SJCRH30 (cell line): Measurements from ENCODE around the gene INSR. TPM values are rescaled to one million over a fixed set of nuclear protein-coding genes. Genes with fewer than 3 reads are reported as not detected.

ENCODE experiments used
- DNase-seq, 2 experiments: peaks; one replicate each; pipeline ENCODE4 v3.0.0-alpha.2; 2015 to 2020
- H3K27ac ChIP-seq: fragments of 250-450 bp; sonication (Bioruptor Pico); 2 replicates; pipeline ENCODE4 v1.5.1; 2020; ENCODE audit warnings: mild to moderate bottlenecking, moderate library complexity
- H3K27me3 ChIP-seq: fragments of 250-450 bp; sonication (Bioruptor Pico); 2 replicates; pipeline ENCODE4 v1.5.1; 2020; ENCODE audit warnings: mild to moderate bottlenecking, moderate library complexity
- H3K36me3 ChIP-seq: fragments of 250-450 bp; sonication (Bioruptor Pico); 2 replicates; pipeline ENCODE4 v1.5.1; 2020; ENCODE audit warnings: mild to moderate bottlenecking, moderate library complexity
- H3K4me1 ChIP-seq: fragments of 250-450 bp; sonication (Bioruptor Pico); 2 replicates; pipeline ENCODE4 v1.5.1; 2020; ENCODE audit warnings: mild to moderate bottlenecking, moderate library complexity
- H3K4me3 ChIP-seq: fragments of 250-450 bp; sonication (Bioruptor Pico); 2 replicates; pipeline ENCODE4 v1.5.1; 2020; ENCODE audit warnings: mild to moderate bottlenecking, moderate library complexity
- H3K9me3 ChIP-seq: fragments of 250-450 bp; sonication (Bioruptor Pico); replicated peaks from 2 replicates; pipeline ENCODE4 v1.5.1; 2020; ENCODE audit warnings: mild to moderate bottlenecking, moderate library complexity
- total RNA-seq: library from RNA; depleted of rRNA; stranded (reverse); fragments of >200 nt; shearing (Covaris generic); gene quantifications from 2 replicates; pipeline ENCODE4 v1.2.3, GENCODE V29; 2014; rRNA removed

INSR gene
- 12.9 and 14.3 TPM in 2 replicates for total RNA-seq

GRCh38 chr19:7293762-7294557 is at the start of gene INSR:
INSR (minus strand) TSS chr19:7294414; CDS start chr19:7293891, 523 bp downstream.
- peak; percentile 86 to 89 for DNase-seq
- Histone ChIP-seq H3K27me3 (no peaks in the 10 kb centered on the region), H3K27ac (peak within 1 kb of the TSS; percentile 59), H3K4me1 (0 out of 2 replicates have a peak, but pooled peaks cover 3% of the 10 kb centered on the region), H3K9me3 (no peaks in the 10 kb centered on the region), H3K4me3 (peak within 1 kb of the TSS; percentile 99), H3K36me3 (no peaks in the 10 kb centered on the region)

GRCh38 chr19:7342143-7342542 is 47.9 kb upstream of the INSR start:
- DNase-seq: no peak
- Histone ChIP-seq H3K36me3 (no peaks in the 10 kb centered on the region), H3K4me1 (no peaks in the 10 kb centered on the region), H3K27me3 (peaks cover 2% of the 10 kb centered on the region; the same call in 1 of the 2 replicates), H3K27ac (no peak overlapping the region), H3K4me3 (no peak overlapping the region), H3K9me3 (no peaks in the 10 kb centered on the region)

GRCh38 chr19:7340959-7341837 is 47.0 kb upstream of the INSR start:
- no peaks in the 10 kb centered on the region for H3K4me1 ChIP-seq
- peaks cover 2% of the 10 kb centered on the region; the same call in 1 of the 2 replicates for H3K27me3 ChIP-seq
- H3K36me3 ChIP-seq: no peaks in the 10 kb centered on the region
- no peak overlapping the region for H3K4me3 ChIP-seq
- DNase-seq: peak; percentile 71 to 89
- H3K9me3 ChIP-seq: no peaks in the 10 kb centered on the region
- H3K27ac ChIP-seq: no peak overlapping the region

GRCh38 chr19:7337380-7338194 is 43.4 kb upstream of the INSR start:
- Histone ChIP-seq H3K4me3 (no peak overlapping the region), H3K9me3 (no peaks in the 10 kb centered on the region), H3K36me3 (no peaks in the 10 kb centered on the region), H3K27me3 (peaks cover 2% of the 10 kb centered on the region; the same call in 1 of the 2 replicates), H3K4me1 (no peaks in the 10 kb centered on the region), H3K27ac (no peak overlapping the region)
- DNase-seq: no peak

- Histone ChIP-seq H3K27me3 (peaks cover 2% of the 10 kb centered on the region; the same call in 1 of the 2 replicates), H3K9me3 (no peaks in the 10 kb centered on the region), H3K36me3 (no peaks in the 10 kb centered on the region), H3K27ac (no peak overlapping the region), H3K4me3 (no peak overlapping the region), H3K4me1 (no peaks in the 10 kb centered on the region)
- no peak for DNase-seq
Measured at GRCh38 chr19:7336321-7336973, 42.2 kb upstream of the INSR start.

GRCh38 chr19:7333198-7334118 is 39.2 kb upstream of the INSR start:
- Histone ChIP-seq H3K4me3 (no peak overlapping the region), H3K27me3 (no peaks in the 10 kb centered on the region; the same call in 1 of the 2 replicates), H3K9me3 (no peaks in the 10 kb centered on the region), H3K27ac (no peak overlapping the region), H3K36me3 (no peaks in the 10 kb centered on the region), H3K4me1 (no peaks in the 10 kb centered on the region)
- DNase-seq: no peak

- no peak overlapping the region for H3K4me3 ChIP-seq
- no peaks in the 10 kb centered on the region for H3K9me3 ChIP-seq
- no peak for DNase-seq
- H3K27ac ChIP-seq: no peak overlapping the region
- no peaks in the 10 kb centered on the region for H3K36me3 ChIP-seq
- H3K27me3 ChIP-seq: no peaks in the 10 kb centered on the region
- no peaks in the 10 kb centered on the region for H3K4me1 ChIP-seq
Measured at GRCh38 chr19:7331446-7331845, 37.2 kb upstream of the INSR start.

GRCh38 chr19:7328647-7329046 is 34.4 kb upstream of the INSR start:
- no peaks in the 10 kb centered on the region for H3K36me3 ChIP-seq
- H3K27ac ChIP-seq: no peak overlapping the region
- H3K4me1 ChIP-seq: no peaks in the 10 kb centered on the region
- no peaks in the 10 kb centered on the region for H3K9me3 ChIP-seq
- no peaks in the 10 kb centered on the region for H3K27me3 ChIP-seq
- no peak for DNase-seq
- H3K4me3 ChIP-seq: no peak overlapping the region

- Histone ChIP-seq H3K4me3 (no peak overlapping the region), H3K9me3 (no peaks in the 10 kb centered on the region), H3K27me3 (no peaks in the 10 kb centered on the region), H3K4me1 (no peaks in the 10 kb centered on the region), H3K36me3 (no peaks in the 10 kb centered on the region), H3K27ac (no peak overlapping the region)
- no peak for DNase-seq
Measured at GRCh38 chr19:7327802-7328201, 33.6 kb upstream of the INSR start.

GRCh38 chr19:7326105-7326877 is 32.1 kb upstream of the INSR start:
- no peaks in the 10 kb centered on the region for H3K4me1 ChIP-seq
- no peak overlapping the region for H3K4me3 ChIP-seq
- no peaks in the 10 kb centered on the region for H3K27me3 ChIP-seq
- DNase-seq: peak; percentile 13 to 54
- H3K9me3 ChIP-seq: no peaks in the 10 kb centered on the region
- no peaks in the 10 kb centered on the region for H3K36me3 ChIP-seq
- no peak overlapping the region for H3K27ac ChIP-seq

GRCh38 chr19:7318176-7318575 is 24.0 kb upstream of the INSR start:
- no peaks in the 10 kb centered on the region for H3K36me3 ChIP-seq
- H3K27ac ChIP-seq: no peak overlapping the region
- DNase-seq: no peak
- no peak overlapping the region for H3K4me3 ChIP-seq
- no peaks in the 10 kb centered on the region for H3K9me3 ChIP-seq
- no peaks in the 10 kb centered on the region for H3K27me3 ChIP-seq
- no peaks in the 10 kb centered on the region for H3K4me1 ChIP-seq

- H3K4me3 ChIP-seq: no peak overlapping the region
- H3K9me3 ChIP-seq: no peaks in the 10 kb centered on the region
- DNase-seq: no peak
- H3K27me3 ChIP-seq: no peaks in the 10 kb centered on the region
- H3K27ac ChIP-seq: no peak overlapping the region
- no peaks in the 10 kb centered on the region for H3K4me1 ChIP-seq
- H3K36me3 ChIP-seq: no peaks in the 10 kb centered on the region
Measured at GRCh38 chr19:7312816-7313215, 18.6 kb upstream of the INSR start.

GRCh38 chr19:7311911-7312310 is 17.7 kb upstream of the INSR start:
- Histone ChIP-seq H3K4me3 (no peak overlapping the region), H3K9me3 (no peaks in the 10 kb centered on the region), H3K27ac (no peak overlapping the region), H3K36me3 (no peaks in the 10 kb centered on the region), H3K4me1 (no peaks in the 10 kb centered on the region), H3K27me3 (no peaks in the 10 kb centered on the region)
- DNase-seq: no peak
